Parietal lobe (tissue), 2 donors: ENCODE data around the gene FAM78B. TPM values are rescaled to one million over a fixed set of nuclear protein-coding genes. Genes with fewer than 3 reads are reported as not detected.

Source experiments
- small RNA-seq: library from RNA; depleted of rRNA; stranded (forward); fragments of <200 nt; gene quantifications from one replicate; pipeline ENCODE3, GENCODE V24; 2014; ENCODE audit warnings: low replicate concordance
- total RNA-seq: library from RNA; depleted of rRNA; stranded (reverse); fragments of >200 nt; gene quantifications from one replicate; pipeline ENCODE4 v1.2.3, GENCODE V29; 2014

Gene FAM78B, protein sequence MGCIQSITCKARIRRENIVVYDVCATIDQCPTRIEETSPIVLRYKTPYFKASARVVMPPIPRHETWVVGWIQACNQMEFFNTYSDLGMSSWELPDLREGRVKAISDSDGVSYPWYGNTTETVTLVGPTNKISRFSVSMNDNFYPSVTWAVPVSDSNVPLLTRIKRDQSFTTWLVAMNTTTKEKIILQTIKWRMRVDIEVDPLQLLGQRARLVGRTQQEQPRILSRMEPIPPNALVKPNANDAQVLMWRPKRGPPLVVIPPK
- total RNA-seq: 16.3 TPM

DNA sequence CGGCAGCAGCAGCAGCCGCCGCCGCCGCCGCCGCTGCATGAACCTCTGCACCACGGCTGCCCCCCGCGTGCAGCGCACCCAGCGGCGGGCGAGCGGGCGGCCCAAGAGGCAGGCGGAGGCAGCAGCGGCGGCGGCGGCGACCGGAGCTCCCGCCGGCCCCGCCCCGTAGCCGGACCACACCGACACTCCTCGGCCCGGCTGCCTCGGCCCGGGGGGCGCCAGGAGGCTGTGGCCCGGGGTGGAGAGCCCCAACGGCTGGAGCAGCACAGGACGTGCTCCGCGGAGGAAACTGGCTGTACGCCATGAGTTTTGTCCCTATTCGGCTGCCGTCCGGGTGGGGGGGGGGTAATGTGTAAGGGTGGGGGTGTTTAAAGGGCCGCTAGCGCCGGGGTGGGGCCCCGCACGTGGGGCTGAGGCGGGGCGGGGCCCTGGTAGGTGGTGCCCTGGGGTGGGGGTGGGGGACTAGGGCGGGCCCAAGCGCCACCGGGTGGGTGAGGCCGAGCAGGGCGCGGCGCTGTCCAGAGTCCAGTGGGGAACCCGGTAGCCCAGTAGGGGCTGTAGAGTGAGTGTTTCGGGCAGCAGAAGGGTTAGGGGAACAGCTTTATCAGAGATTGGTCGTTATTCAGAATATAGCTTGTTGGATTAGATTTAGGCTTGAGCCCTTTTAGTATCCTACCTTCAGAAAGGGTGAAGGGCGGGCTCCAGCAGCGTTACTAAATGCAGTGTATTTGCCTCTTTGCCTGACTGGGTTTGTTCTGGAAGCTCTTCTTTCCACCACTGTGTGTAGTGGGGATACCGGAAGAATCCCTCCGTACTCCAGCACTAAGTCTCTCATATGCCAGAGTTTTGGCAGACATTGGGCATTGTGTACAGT is at the start of gene FAM78B:
FAM78B (minus strand) TSS at position 304 of the 874 bp plus-strand sequence. CDS start 753 bp downstream, outside the sequence.

Small RNA genes within 50 kb of the gene (small RNA-seq; reads per million reads assigned to genes)
- gene MIR921: not detected
- gene RNA5SP64: not detected
